Psoas muscle (tissue), 8 donors: Measurements from ENCODE around the gene DOK6. TPM values are rescaled to one million over a fixed set of nuclear protein-coding genes. Genes with fewer than 3 reads are reported as not detected.

Experiments
- ATAC-seq, 4 donors: fragments of 200-7000 bp; cut with Tn5 transposase; one replicate each; pipeline ENCODE4 v1.9.1; 2020; ENCODE audit warnings: moderate library complexity in 3 of 4, mild to moderate bottlenecking in 2 of 4
- DNase-seq, 2 donors: peaks; one replicate each; pipeline ENCODE4 v3.0.0-alpha.2; 2020
- H3K27ac ChIP-seq: fragments of 200-600 bp; one replicate; pipeline ENCODE4 v1.8.0; 2022
- H3K27me3 ChIP-seq, 3 donors: fragments of 200-600 bp in 1 of 3; one replicate each; pipeline versions ENCODE4 v1.6.1 to v1.8.0; 2013 to 2022; ENCODE audit warnings: low read length in 2 of 3, mild to moderate bottlenecking in 2 of 3, moderate library complexity in 1 of 3; ENCODE audit not compliant: insufficient read depth in 3 of 3
- H3K36me3 ChIP-seq, 2 donors: fragments of 200-600 bp in 1 of 2; one replicate each; pipeline versions ENCODE4 v1.6.1 to v1.8.0; 2013 to 2022; ENCODE audit warnings: low read depth in 1 of 2, mild to moderate bottlenecking in 1 of 2, moderate library complexity in 1 of 2; ENCODE audit not compliant: insufficient read depth in 1 of 2
- H3K4me1 ChIP-seq: fragments of 200-600 bp; one replicate; pipeline ENCODE4 v1.8.0; 2022
- H3K4me3 ChIP-seq: fragments of 200-600 bp; one replicate; pipeline ENCODE4 v1.8.0; 2022; ENCODE audit warnings: mild to moderate bottlenecking
- H3K9me3 ChIP-seq: fragments of 200-600 bp; one replicate; pipeline ENCODE4 v1.8.0; 2022
- WGBS, 3 donors: extraction: QIAGEN DNeasy Blood & Tissue Kit; methylation state at CpG; one replicate each; pipeline versions ENCODE4 v1.1.6 to v1.1.7; 2013; 5-methylcytosine and 5-hydroxymethylcytosine counted together
- intact Hi-C, 2 donors: fragments of 100-400 bp; cut with DNase I; formaldehyde crosslinking; loops; one replicate each; pipeline versions ENCODE4 v1.11.0 to v1.14.2; 2022
- polyA plus RNA-seq, 3 donors: library from polyadenylated mRNA; stranded (reverse); fragments of 200-250 nt; gene quantifications; one replicate each; pipeline ENCODE4 v1.2.3, GENCODE V29; 2013
- total RNA-seq, 4 donors: library from RNA; stranded (reverse); fragmentation: NEBNext Ultra II Directional in 2 of 4; extraction: Animal tissue kit (Norgen Biotek cat#: 25700) in 2 of 4; gene quantifications; one replicate each; pipeline versions ENCODE4 v1.2.1 to v1.2.4, GENCODE V29; 2021 to 2023
- TF ChIP-seq, protein P1 (sequence below): fragments of 200-600 bp; IDR thresholded peaks from one replicate; pipeline ENCODE4 v1.8.0; 2022; ENCODE audit warnings: antibody characterized with exemption
- donor health status: healthy with polysubstance abuse.
- donor health status: DM: no; HTN: no; CAD: no; lungs with moderate emphysema.
- donor health status: Bipolar disorder and iron deficiency.
- donor health status: healthy.
- donor health status: DM: yes; HTN: yes; CAD: no.
- donor health status: DM: no; HTN: no; CAD: no.
- donor health status: DM: no; HTN: no; CAD: no.
- donor health status: DM: yes; HTN: yes; CAD: no.

Gene DOK6
- total and polyA plus RNA-seq, 7 donors, result 0.05 to 0.97 (median 0.18) TPM

DNA sequence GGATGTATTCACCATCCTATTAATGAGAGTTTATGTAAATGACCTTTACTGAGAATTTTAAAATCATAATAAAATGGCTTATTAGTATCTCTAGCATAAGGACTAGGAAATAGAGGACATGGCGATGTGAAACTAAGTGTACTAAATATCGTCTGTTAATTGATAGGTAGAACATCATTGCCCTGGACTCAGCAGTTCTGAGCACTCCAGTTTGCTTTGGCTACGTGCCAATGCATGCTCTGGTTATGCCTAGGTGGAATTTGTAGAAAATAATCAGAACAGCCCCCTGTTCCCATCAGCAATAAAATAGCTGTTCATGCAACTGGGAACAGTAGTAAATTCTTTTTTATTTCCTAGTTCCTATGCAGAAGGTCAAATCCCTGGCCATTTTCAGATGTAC, 247.8 kb downstream of the DOK6 start:
- H3K27me3 ChIP-seq, result no peaks in the 10 kb centered on the region
- H3K4me1 ChIP-seq, result no peaks in the 10 kb centered on the region
- intact Hi-C loops, result no loop called here
- DNase-seq (no peak), ATAC-seq (no peak)
- no peak overlapping the region for H3K4me3 ChIP-seq
- H3K27ac ChIP-seq, result no peak overlapping the region
- no peaks in the 10 kb centered on the region for H3K9me3 ChIP-seq
- no peaks in the 10 kb centered on the region for H3K36me3 ChIP-seq
- WGBS, 3 donors, result 70 to 73% (median 72%) methylated on average over 3 of the region's 3 CpGs
- TF ChIP-seq, protein P1, sequence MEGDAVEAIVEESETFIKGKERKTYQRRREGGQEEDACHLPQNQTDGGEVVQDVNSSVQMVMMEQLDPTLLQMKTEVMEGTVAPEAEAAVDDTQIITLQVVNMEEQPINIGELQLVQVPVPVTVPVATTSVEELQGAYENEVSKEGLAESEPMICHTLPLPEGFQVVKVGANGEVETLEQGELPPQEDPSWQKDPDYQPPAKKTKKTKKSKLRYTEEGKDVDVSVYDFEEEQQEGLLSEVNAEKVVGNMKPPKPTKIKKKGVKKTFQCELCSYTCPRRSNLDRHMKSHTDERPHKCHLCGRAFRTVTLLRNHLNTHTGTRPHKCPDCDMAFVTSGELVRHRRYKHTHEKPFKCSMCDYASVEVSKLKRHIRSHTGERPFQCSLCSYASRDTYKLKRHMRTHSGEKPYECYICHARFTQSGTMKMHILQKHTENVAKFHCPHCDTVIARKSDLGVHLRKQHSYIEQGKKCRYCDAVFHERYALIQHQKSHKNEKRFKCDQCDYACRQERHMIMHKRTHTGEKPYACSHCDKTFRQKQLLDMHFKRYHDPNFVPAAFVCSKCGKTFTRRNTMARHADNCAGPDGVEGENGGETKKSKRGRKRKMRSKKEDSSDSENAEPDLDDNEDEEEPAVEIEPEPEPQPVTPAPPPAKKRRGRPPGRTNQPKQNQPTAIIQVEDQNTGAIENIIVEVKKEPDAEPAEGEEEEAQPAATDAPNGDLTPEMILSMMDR, result no peak

DNA sequence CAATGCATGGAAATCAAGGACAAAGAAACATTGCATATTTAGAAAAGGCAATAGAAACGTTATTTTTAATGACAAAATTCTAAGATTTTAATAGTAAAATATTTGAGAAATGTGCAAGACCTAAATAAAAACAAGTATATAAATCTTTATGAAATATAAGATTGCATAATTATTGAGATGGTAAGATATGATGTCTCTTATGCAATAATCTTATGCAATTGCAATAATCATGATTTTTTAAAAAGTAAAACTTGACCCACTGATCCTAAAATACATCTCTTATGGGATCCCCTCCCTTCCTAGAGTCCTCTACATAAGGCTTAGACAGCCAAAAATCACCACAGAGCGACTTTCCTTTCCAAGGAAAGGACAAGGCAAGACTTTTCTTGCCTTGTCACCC, 249.0 kb downstream of the DOK6 start:
- no peaks in the 10 kb centered on the region for H3K36me3 ChIP-seq
- TF ChIP-seq, protein P1, result no peak
- WGBS, 3 donors, result 72 to 78% (median 77%) methylated on average over 2 of the region's 2 CpGs
- no peak overlapping the region for H3K4me3 ChIP-seq
- H3K27ac ChIP-seq, result no peak overlapping the region
- H3K9me3 ChIP-seq, result no peaks in the 10 kb centered on the region
- ATAC-seq (no peak), DNase-seq (no peak)
- H3K27me3 ChIP-seq, result no peaks in the 10 kb centered on the region
- no peaks in the 10 kb centered on the region for H3K4me1 ChIP-seq
- intact Hi-C loops, result no loop called here

DNA sequence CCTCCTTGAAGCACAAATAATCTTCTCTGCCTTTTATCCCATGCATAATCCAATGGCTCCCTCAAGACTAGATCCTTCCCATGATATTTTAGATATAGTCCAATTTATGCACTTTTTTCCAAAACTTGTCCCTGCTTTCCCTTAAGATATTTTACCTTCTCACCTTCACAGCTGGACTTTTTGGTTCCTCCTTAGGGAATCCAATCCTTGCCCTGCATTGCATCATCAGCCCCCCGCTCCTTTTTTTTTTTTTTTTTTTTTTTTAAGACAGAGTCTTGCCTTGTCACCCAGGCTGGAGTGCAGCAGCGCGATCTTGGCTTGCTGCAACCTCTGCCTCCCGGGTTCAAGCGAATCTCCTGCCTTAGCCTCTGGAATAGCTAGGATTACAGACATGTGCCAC, 250.6 kb downstream of the DOK6 start:
- Histone ChIP-seq H3K9me3 (no peaks in the 10 kb centered on the region), H3K4me1 (no peaks in the 10 kb centered on the region), H3K27ac (no peak overlapping the region), H3K36me3 (no peaks in the 10 kb centered on the region), H3K27me3 (no peaks in the 10 kb centered on the region), H3K4me3 (no peak overlapping the region)
- TF ChIP-seq, protein P1, result no peak
- WGBS, 3 donors, result 94 to 97% (median 96%) methylated on average over 5 of the region's 5 CpGs
- intact Hi-C loops, result no loop called here
- DNase-seq (no peak), ATAC-seq (no peak)

DNA sequence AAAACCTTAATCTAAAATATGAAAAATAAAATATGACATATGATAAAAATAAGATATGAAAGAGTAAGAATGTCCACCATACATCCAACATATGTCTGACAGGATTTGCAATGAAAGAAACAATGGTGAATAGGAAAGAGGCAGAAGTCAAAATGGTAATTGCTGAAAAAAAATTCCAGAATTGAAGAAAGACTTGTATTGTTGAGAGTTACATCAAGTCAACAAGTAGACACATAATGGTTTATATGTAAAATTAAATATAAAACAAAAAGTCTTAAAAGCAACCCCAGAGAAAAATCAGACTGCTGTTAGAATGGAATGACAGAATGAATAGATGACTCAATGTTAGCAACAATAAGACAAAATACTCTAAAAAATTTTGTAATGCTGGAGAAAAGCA, 255.1 kb downstream of the DOK6 start:
- DNase-seq (no peak), ATAC-seq (no peak)
- no peaks in the 10 kb centered on the region for H3K4me1 ChIP-seq
- TF ChIP-seq, protein P1, result no peak
- H3K9me3 ChIP-seq, result no peaks in the 10 kb centered on the region
- H3K27ac ChIP-seq, result no peak overlapping the region
- no peaks in the 10 kb centered on the region for H3K36me3 ChIP-seq
- intact Hi-C loops, result no loop called here
- H3K4me3 ChIP-seq, result no peak overlapping the region
- no peaks in the 10 kb centered on the region for H3K27me3 ChIP-seq

DNA sequence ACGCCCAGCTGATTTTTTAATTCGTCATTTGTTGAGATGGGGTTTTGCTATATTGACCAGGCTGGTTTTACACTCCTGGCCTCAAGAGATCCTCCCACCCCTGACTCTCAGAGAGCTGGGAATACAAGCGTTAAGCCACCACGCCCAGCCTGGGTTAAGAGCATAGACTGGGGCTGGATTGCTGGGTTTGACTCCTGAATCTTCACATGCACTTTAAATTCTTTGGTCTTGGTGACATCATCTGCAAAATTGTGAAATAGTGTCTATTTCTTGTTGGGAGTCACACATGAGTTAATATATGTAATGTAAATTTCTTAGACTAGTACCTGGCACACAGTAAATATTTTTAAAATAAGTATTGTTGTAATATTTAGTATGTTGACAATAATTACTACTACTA, 257.4 kb downstream of the DOK6 start:
- Histone ChIP-seq H3K4me1 (no peaks in the 10 kb centered on the region), H3K4me3 (no peak overlapping the region), H3K27ac (no peak overlapping the region), H3K27me3 (no peaks in the 10 kb centered on the region), H3K36me3 (no peaks in the 10 kb centered on the region), H3K9me3 (no peaks in the 10 kb centered on the region)
- ATAC-seq (no peak), DNase-seq (no peak)
- intact Hi-C loops, result no loop called here
- WGBS, 3 donors, result 88 to 92% (median 88%) methylated on average over 4 of the region's 4 CpGs
- TF ChIP-seq, protein P1, result no peak
